HCT116 (cell line): ENCODE results near the gene RASSF9. TPM values are rescaled to one million over a fixed set of nuclear protein-coding genes. Genes with fewer than 3 reads are reported as not detected.

Experiments used
- ATAC-seq: fragments of 200-7000 bp; cut with Tn5 transposase; 2 replicates; pipeline ENCODE4 v1.9.1; 2020; ENCODE audit warnings: mild to moderate bottlenecking, moderate library complexity
- BruUV-seq: library from RNA; stranded (reverse); fragments of 400-500 nt; replicated peaks from 2 replicates; lab custom pipeline; 2021; lab: Mats Ljungman, UMichigan
- CTCF ChIA-PET: fragments of 300-600 bp; sonication (Branson Sonifier 250); formaldehyde crosslinking; loops from one replicate; lab custom pipeline; 2021; ENCODE audit warnings: antibody characterized with exemption; lab: Charles Lee
- POLR2A ChIA-PET: fragments of 300-600, 350-600 bp; sonication (Branson Sonifier 250); formaldehyde crosslinking; loops from one replicate; lab custom pipeline; 2021; ENCODE audit warnings: antibody characterized with exemption; lab: Charles Lee
- RAD21 ChIA-PET, 2 experiments: fragments of 300-600 bp; sonication (Branson Sonifier 250); formaldehyde crosslinking; loops; one replicate each; lab custom pipeline; 2023; ENCODE audit warnings: low total read pairs in 2 of 2; ENCODE audit not compliant: uncharacterized antibody in 2 of 2, unreplicated experiment in 2 of 2, low non-redundant PET in 1 of 2; lab: Charles Lee
- DNase-seq: peaks from one replicate; pipeline ENCODE4 v3.0.0-alpha.2; 2010; ENCODE audit warnings: low read depth, low spot score
- H2AFZ ChIP-seq: fragments of 200-600 bp; shearing (Covaris generic), sonication (generic); 2 replicates; pipeline ENCODE4 v1.6.1; 2017; ENCODE audit warnings: low read depth, mixed run types, mixed read lengths, antibody characterized with exemption, low read length; ENCODE audit not compliant: poor library complexity, severe bottlenecking
- H3K27ac ChIP-seq: 2 replicates; pipeline ENCODE4 v1.5.1; 2012; ENCODE audit warnings: low read depth, low read length
- H3K27me3 ChIP-seq: fragments of 200-600 bp; sonication (generic); 2 replicates; pipeline ENCODE4 v1.6.1; 2016; ENCODE audit warnings: mixed run types, low read length, mixed read lengths; ENCODE audit not compliant: insufficient read depth
- H3K36me3 ChIP-seq, 2 experiments: fragments of 200-500 bp in 1 of 2; fragments of 200-600 bp in 1 of 2; sonication (Bioruptor generic) in 1 of 2; sonication (generic) in 1 of 2; 2 replicates each; pipeline versions ENCODE4 v1.5.1 to v1.6.1; 2014 to 2016; ENCODE audit warnings: low read length in 2 of 2, inconsistent platforms in 1 of 2, mixed read lengths in 1 of 2, mixed run types in 1 of 2; ENCODE audit not compliant: insufficient read depth in 2 of 2, control insufficient read depth in 1 of 2
- H3K4me1 ChIP-seq, 2 experiments: fragments of 200-600 bp in 1 of 2; sonication (generic) in 1 of 2; 2 replicates each; pipeline versions ENCODE4 v1.5.1 to v1.6.1; 2012 to 2017; ENCODE audit warnings: low read length in 2 of 2, inconsistent platforms in 1 of 2, mild to moderate bottlenecking in 1 of 2, mixed read lengths in 1 of 2, mixed run types in 1 of 2, moderate library complexity in 1 of 2; ENCODE audit not compliant: insufficient read depth in 2 of 2, control insufficient read depth in 1 of 2
- H3K4me2 ChIP-seq: fragments of 200-600 bp; sonication (generic); 2 replicates; pipeline ENCODE4 v1.6.1; 2017; ENCODE audit warnings: mixed run types, low read length, mixed read lengths
- H3K4me3 ChIP-seq, 2 experiments: fragments of 200-600 bp in 1 of 2; sonication (generic) in 1 of 2; replicated peaks in 1 of 2; 2 replicates each; pipeline ENCODE4 v1.5.1; 2011 to 2016; ENCODE audit warnings: low read length in 2 of 2, control low read depth in 1 of 2, low read depth in 1 of 2, mild to moderate bottlenecking in 1 of 2, mixed read lengths in 1 of 2, mixed run types in 1 of 2
- H3K79me2 ChIP-seq: fragments of 200-600 bp; sonication (generic); 2 replicates; pipeline ENCODE4 v1.6.1; 2017; ENCODE audit warnings: mild to moderate bottlenecking, mixed run types, low read length, moderate library complexity, mixed read lengths; ENCODE audit not compliant: insufficient read depth
- H3K9ac ChIP-seq: fragments of 200-600 bp; sonication (generic); 2 replicates; pipeline ENCODE4 v1.6.1; 2016; ENCODE audit warnings: low read length, mixed read lengths
- H3K9me2 ChIP-seq: fragments of 200-600 bp; sonication (generic), shearing (Covaris generic); 2 replicates; pipeline ENCODE4 v1.6.1; 2017; ENCODE audit warnings: mixed run types, mild to moderate bottlenecking, moderate library complexity; ENCODE audit not compliant: insufficient read depth
- H3K9me3 ChIP-seq, 2 experiments: fragments of 200-500 bp in 1 of 2; fragments of 200-600 bp in 1 of 2; sonication (Bioruptor generic) in 1 of 2; sonication (generic) in 1 of 2; 2 replicates each; pipeline ENCODE4 v1.6.1; 2014 to 2017; ENCODE audit warnings: low read length in 2 of 2, mixed read lengths in 2 of 2, inconsistent platforms in 1 of 2, low read depth in 1 of 2, mild to moderate bottlenecking in 1 of 2, mixed run types in 1 of 2, moderate library complexity in 1 of 2; ENCODE audit not compliant: control insufficient read depth in 1 of 2, insufficient read depth in 1 of 2
- H4K20me1 ChIP-seq: fragments of 200-600 bp; sonication (generic), shearing (Covaris generic); 2 replicates; pipeline ENCODE4 v1.6.1; 2017; ENCODE audit warnings: mixed run types, mild to moderate bottlenecking, moderate library complexity; ENCODE audit not compliant: insufficient read depth
- ATF3 ChIP-seq: IDR thresholded peaks from 2 replicates; pipeline ENCODE4 v1.6.1; 2012
- CBX3 ChIP-seq: IDR thresholded peaks from 2 replicates; pipeline ENCODE4 v1.6.1; 2012; ENCODE audit warnings: low read depth
- CTCF ChIP-seq, 3 experiments: fragments of 200-600 bp in 1 of 3; sonication (generic) in 1 of 3; IDR thresholded peaks in 2 of 3; conservative IDR thresholded peaks in 1 of 3; 2 replicates each; pipeline ENCODE4 v1.5.1; 2012 to 2017; ENCODE audit warnings: low read depth in 2 of 3, low read length in 2 of 3, antibody characterized with exemption in 1 of 3, borderline replicate concordance in 1 of 3, control low read depth in 1 of 3, mild to moderate bottlenecking in 1 of 3, mixed read lengths in 1 of 3, mixed run types in 1 of 3, moderate library complexity in 1 of 3; ENCODE audit not compliant: insufficient read depth in 1 of 3
- EZH2 ChIP-seq: fragments of 200-600 bp; sonication (generic); IDR thresholded peaks from 2 replicates; pipeline ENCODE4 v1.6.1; 2017; ENCODE audit warnings: antibody characterized with exemption, mixed run types
- FOSL1 ChIP-seq: IDR thresholded peaks from 2 replicates; pipeline ENCODE4 v1.6.1; 2012; ENCODE audit warnings: low read depth
- POLR2A ChIP-seq: IDR thresholded peaks from 2 replicates; pipeline ENCODE4 v1.7.0; 2011; ENCODE audit warnings: borderline replicate concordance; ENCODE audit not compliant: insufficient read depth, insufficient read length; ENCODE audit errors: extremely low read depth
- POLR2AphosphoS5 ChIP-seq: IDR thresholded peaks from 2 replicates; pipeline ENCODE4 v1.6.1; 2011; ENCODE audit warnings: mild to moderate bottlenecking, low read depth, low read length, moderate library complexity
- REST ChIP-seq: IDR thresholded peaks from 2 replicates; pipeline ENCODE4 v1.6.1; 2012; ENCODE audit warnings: low read depth
- SIN3A ChIP-seq: IDR thresholded peaks from 2 replicates; pipeline ENCODE4 v1.6.1; 2012; ENCODE audit warnings: low read depth
- SP1 ChIP-seq: IDR thresholded peaks from 2 replicates; pipeline ENCODE4 v1.6.1; 2012; ENCODE audit warnings: low read depth
- ZBTB33 ChIP-seq: IDR thresholded peaks from 2 replicates; pipeline ENCODE4 v1.6.1; 2011; ENCODE audit warnings: mild to moderate bottlenecking, low read length, moderate library complexity; ENCODE audit not compliant: insufficient replicate concordance; ENCODE audit errors: extremely low read depth
- intact Hi-C: fragments of 100-400 bp; cut with micrococcal nuclease; formaldehyde crosslinking; loops from 2 replicates; pipeline ENCODE4 v1.10.0; 2022
- total RNA-seq: library from RNA; stranded (reverse); gene quantifications from one replicate; pipeline ENCODE4 v1.2.1, GENCODE V29; 2021; ENCODE audit not compliant: unreplicated experiment

RASSF9 gene
- total RNA-seq, 1 experiment from 2014 or later, result not detected

GRCh38 chr12:85805654-85806053, 30.6 kb downstream of the RASSF9 start:
- ATAC-seq, result no peak
- no peaks in the 10 kb centered on the region for H4K20me1 ChIP-seq
- H3K9me3 ChIP-seq, result no peaks in the 10 kb centered on the region
- H3K9me2 ChIP-seq, result no peaks in the 10 kb centered on the region
- no peak overlapping the region for H3K9ac ChIP-seq
- no TSS peak for BruUV-seq
- H3K4me1 ChIP-seq, result peaks cover 0 to 9% of the 10 kb centered on the region in 2 experiments; a peak in 2 of 4 replicates
- ChIA-PET RAD21 (no interaction called here), CTCF (no interaction called here), POLR2A (no interaction called here)
- H3K4me2 ChIP-seq, result no peak overlapping the region
- no peak overlapping the region for H3K4me3 ChIP-seq
- no peaks in the 10 kb centered on the region for H3K36me3 ChIP-seq
- TF ChIP-seq POLR2AphosphoS5 (no peak), SP1 (no peak), EZH2 (no peak), CTCF (IDR thresholded peaks at IDR 0.05 in 2 of 3, conservative IDR thresholded peaks at IDR 0.05 in 1 of 3; ENCODE audit: borderline replicate concordance in 1 of 3, insufficient read depth in 1 of 3, low read depth in 2 of 3, low read length in 2 of 3) (no peak), CBX3 (no peak), ATF3 (no peak), ZBTB33 (no peak), POLR2A (no peak), SIN3A (no peak), FOSL1 (no peak), REST (no peak)
- TF ChIP-seq, all 23 proteins: peak for 0
- H3K27me3 ChIP-seq, result no peaks in the 10 kb centered on the region
- no peak for DNase-seq
- no peak overlapping the region for H2AFZ ChIP-seq
- no peaks in the 10 kb centered on the region for H3K79me2 ChIP-seq
- intact Hi-C loops, result no loop called here
- no peak overlapping the region for H3K27ac ChIP-seq
